NB4 (cell line): ENCODE data around the gene ALDOB.

Source experiments
- CTCF ChIP-seq: IDR thresholded peaks from one replicate; pipeline ENCODE4 v1.5.1; 2012; ENCODE audit warnings: low read depth, low read length
- MAX ChIP-seq: IDR thresholded peaks from 2 replicates; pipeline ENCODE4 v1.6.1; 2011; ENCODE audit warnings: low read depth, low read length
- POLR2A ChIP-seq: IDR thresholded peaks from 2 replicates; pipeline ENCODE4 v1.6.1; 2011; ENCODE audit warnings: mild to moderate bottlenecking; ENCODE audit not compliant: insufficient read length; ENCODE audit errors: extremely low read depth

DNA sequence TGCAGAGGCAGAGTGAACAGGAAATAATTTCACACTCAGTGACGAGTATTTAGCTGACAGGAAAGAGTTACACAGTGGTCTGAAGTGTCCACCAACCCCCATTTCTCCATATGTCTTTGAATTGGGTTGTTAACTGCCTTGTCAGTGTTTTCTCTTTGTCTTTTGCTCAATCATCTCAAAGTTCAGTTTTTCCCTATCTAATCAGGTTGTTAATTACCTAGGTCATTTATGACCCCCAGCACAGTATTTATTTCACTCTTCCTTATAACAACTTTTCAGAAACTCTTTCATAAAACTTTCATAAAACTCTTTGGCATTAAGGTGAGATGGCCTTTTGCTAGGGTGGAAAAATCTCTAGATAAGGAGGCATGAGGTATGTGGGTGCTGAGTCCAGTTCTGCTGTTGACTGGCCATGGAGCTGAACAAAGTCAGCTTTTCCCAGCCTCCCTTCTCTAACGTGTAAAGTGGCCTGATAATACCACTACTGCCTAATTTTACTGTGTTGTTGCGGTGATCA, 5.2 kb upstream of the ALDOB start:
- TF ChIP-seq CTCF (no peak), MAX (no peak), POLR2A (no peak)
